Skin epidermis (tissue), 12 donors: Measurements from ENCODE around the gene ACADVL.
A peak's percentile ranks its signal among the peaks of the same experiment; 100 is the strongest.

Experiments
- H3K27ac ChIP-seq, 21 experiments: fragments of 200-600 bp; sonication (generic) in 11 of 21; one replicate each; pipeline ENCODE4 v1.5.0; 2020; ENCODE audit warnings: mild to moderate bottlenecking in 3 of 21, inconsistent platforms in 2 of 21, moderate library complexity in 2 of 21
- H3K4me3 ChIP-seq, 7 experiments: fragments of 200-600 bp; sonication (generic) in 2 of 7; one replicate each; pipeline ENCODE4 v1.5.0; 2020; ENCODE audit warnings: inconsistent platforms in 2 of 7, mild to moderate bottlenecking in 2 of 7, moderate library complexity in 1 of 7

Gene ACADVL

DNA sequence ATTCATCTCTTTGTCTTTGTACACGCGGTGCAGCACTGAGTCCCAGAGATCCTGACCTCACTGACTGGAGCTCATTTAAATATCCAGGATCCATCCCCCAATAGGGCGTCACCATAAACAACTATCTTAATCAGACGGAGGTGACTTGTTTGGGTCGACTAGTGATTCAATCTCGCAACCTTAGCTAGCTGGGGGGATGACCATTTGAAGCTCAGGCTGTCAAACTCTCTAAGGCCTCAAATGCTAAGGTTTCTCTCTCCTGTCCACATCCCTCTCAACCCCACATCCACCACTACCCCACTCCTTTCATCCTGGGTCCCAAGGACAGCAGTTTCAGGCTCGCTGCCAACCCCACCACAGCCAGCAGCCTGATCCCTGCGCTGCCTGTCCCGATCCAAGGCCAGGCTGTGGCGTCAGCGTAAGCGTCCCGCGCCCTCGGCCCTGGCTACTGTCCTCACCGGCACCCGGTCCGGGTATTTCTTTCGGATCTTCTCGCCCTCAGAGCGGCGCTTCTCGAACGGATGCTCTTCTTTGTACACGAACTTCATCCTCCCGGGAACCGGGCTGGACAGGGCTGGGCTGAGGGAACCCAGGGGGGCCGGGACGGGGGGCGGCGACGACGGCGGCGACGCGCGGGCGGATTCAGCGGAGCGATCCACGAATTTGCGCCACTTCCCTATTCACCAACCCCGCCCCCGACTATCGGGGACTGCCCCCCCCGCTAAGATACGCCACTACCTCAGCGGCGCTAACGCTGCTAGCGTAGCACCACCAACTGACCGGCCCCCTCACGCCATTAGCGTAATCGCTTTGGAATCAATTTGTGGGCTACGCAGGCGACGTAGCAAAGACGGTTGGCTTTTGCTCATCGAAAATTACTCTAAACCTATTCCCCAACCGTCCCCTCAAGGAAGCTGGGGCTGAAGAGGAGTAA is 22.3 kb downstream of the ACADVL start, which contains the start of gene GABARAP:
Gene GABARAP, minus strand, starts transcription at position 667 of the 934 bp plus-strand sequence. Its CDS starts 119 bp downstream, at position 548.
- Histone ChIP-seq H3K27ac (peak within 1 kb of the TSS; percentile 87 to 100 (median 98)), H3K4me3 (peak within 1 kb of the TSS; percentile 74 to 96 (median 88))

DNA sequence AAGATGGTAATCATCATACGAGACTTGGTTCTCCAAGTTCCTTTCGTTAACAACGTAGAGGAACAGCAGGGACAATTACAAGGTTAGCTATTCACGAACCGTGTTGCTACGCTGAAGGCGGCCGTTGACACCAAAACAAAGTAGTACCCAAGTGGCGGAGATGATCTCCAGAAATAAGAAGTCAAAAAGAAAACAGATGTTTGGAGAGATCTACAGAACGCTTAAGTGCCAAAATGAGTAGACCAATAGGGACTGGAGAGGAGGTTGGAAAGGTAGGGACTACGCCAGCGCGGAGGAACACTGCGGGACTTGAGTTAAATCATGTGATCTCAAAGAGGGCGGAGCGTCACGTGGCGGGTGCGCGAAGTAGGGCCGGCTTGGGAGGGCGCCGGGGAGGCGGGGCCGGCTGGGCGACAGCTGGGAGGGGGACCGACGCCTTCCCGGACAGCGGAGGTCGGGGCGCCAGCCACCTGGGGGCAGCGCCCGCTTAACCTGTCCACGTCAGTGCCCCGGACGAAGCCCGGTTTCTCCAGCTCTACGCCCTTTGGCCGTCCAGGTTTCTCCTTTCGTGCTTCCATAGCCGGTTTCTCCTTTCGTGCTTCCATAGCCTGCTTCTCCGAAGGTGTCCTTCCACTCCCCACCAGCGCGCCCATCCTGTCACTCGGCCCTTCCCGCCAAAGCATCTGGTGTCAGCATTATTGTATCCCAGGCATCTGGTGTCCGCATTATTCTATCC is 23.1 kb downstream of the ACADVL start:
- Histone ChIP-seq H3K4me3 (peak overlapping the region; percentile 74 to 96 (median 88)), H3K27ac (peak overlapping the region; percentile 87 to 100 (median 98))

DNA sequence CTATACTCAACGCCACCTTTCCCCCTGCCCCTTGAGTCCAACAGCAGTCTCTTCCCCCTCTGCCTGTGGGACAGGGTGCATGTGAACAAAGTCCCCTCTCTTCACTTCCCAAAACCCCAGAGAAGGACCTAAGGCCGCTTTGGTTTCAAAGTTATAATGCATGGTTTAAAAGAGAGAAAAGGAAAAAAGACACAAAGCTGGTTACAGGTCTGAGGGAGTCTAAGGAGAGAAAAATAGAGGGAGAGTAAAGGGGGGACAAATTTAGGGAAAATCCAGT is 23.7 kb downstream of the ACADVL start:
- Histone ChIP-seq H3K4me3 (peak overlapping the region; percentile 74 to 96 (median 88)), H3K27ac (peak overlapping the region in 20 of 21 experiments; percentile 92 to 100 (median 98))

DNA sequence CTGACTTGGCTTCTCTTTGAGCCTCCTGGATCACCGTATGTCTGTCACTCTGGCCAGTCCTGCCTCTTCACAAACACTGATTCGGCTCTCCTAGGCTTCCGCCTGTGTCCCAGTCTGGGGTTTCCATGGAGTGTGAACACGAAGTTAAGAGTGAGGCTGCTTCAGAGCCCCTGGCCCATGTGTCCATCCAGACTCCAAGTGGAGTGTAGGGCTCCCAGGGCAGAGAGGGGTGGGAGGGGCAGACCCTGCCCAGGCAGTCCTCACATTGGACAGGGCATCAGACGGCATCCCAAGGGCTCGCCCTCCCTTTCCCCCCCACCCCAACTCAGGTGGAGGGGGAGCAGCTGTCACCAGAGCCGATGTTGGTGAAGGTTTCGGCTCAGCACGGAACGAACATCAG is 24.1 kb downstream of the ACADVL start:
- peak overlapping the region in 15 of 21 experiments; percentile 92 to 99 (median 98) for H3K27ac ChIP-seq
- H3K4me3 ChIP-seq, result peak overlapping the region in 1 of 7 experiments; percentile 88

DNA sequence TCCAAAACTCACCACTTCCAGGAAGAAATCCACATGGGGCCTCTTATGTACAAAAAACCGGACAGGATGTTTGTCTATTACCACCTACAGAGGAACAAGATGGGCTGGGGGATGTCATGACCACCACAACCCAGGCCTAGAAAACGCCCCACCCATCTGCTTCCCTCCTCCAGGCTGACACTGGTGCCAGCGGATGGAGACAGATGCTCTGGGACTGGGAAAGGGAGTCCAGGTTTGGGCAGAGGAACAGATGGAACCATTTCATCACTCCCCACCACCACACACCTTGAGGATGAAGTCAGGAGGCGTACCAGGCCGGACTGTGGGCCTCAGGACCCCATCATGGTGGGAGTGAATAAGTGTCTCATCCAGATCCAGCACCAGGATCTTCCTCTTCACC is 27.0 kb downstream of the ACADVL start:
- H3K4me3 ChIP-seq, result no peak overlapping the region
- H3K27ac ChIP-seq, result peak overlapping the region in 1 of 21 experiments; percentile 11

DNA sequence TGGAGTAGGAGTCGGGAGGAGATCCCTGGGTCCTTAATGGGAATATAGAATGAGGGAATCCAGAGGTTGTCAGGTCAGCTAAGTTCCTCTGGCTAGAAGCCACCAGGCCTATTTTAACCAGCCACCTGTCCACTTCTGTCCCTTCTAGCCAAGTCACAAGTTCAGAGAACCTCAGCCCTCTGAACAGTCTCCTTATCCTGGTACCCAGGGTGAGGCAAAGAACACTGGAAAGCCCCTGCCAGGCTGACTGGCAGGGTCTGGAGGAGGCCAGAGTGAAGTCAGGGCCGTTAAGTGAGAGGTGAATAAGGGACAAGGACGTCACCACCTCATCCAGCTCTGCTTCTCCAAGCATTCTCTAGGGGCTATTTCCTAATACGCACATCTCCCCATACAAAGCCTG is 29.1 kb downstream of the ACADVL start:
- H3K4me3 ChIP-seq, result no peak overlapping the region
- no peak overlapping the region for H3K27ac ChIP-seq

DNA sequence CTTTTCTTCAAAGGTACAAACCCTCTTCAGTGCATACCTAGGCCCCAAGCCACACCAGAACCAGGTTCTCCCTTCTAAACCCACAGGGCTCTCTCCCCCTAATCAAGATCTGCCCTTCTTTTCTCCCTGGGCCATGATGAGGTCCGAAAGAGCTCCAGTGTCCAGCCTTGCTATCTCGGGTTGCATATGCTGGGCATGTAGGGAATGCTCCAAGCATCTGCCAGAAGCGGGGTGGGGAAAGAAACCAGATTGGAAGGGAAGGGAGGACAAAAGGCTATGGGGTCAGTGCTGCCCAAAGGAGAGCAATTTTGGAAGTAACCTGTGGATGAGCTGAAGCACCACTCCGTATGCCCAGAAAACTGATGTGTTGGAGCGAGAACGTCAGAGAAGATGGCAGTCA is 29.5 kb downstream of the ACADVL start:
- H3K4me3 ChIP-seq, result no peak overlapping the region
- no peak overlapping the region for H3K27ac ChIP-seq

DNA sequence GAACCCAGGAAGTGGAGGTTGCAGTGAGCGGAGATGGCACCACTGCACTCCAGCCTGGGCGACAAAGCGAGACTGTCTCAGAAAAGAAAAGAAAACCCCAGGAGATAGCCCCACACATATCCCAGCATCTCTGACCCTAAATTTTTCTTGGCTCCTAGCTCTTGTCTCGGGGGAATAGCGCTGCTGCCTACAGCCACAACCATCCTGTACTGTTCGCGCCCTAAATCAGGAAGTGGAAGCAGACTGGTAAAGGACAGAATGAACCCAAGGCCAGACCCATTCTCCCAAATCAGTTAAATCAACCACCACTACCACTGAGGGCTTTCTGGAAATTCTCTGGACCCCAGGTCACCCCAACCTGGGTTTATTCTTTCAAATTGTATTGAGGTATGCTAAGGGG is 30.1 kb downstream of the ACADVL start:
- Histone ChIP-seq H3K4me3 (peak overlapping the region in 6 of 7 experiments; percentile 66 to 99 (median 90)), H3K27ac (peak overlapping the region in 12 of 21 experiments; percentile 92 to 99 (median 98))

DNA sequence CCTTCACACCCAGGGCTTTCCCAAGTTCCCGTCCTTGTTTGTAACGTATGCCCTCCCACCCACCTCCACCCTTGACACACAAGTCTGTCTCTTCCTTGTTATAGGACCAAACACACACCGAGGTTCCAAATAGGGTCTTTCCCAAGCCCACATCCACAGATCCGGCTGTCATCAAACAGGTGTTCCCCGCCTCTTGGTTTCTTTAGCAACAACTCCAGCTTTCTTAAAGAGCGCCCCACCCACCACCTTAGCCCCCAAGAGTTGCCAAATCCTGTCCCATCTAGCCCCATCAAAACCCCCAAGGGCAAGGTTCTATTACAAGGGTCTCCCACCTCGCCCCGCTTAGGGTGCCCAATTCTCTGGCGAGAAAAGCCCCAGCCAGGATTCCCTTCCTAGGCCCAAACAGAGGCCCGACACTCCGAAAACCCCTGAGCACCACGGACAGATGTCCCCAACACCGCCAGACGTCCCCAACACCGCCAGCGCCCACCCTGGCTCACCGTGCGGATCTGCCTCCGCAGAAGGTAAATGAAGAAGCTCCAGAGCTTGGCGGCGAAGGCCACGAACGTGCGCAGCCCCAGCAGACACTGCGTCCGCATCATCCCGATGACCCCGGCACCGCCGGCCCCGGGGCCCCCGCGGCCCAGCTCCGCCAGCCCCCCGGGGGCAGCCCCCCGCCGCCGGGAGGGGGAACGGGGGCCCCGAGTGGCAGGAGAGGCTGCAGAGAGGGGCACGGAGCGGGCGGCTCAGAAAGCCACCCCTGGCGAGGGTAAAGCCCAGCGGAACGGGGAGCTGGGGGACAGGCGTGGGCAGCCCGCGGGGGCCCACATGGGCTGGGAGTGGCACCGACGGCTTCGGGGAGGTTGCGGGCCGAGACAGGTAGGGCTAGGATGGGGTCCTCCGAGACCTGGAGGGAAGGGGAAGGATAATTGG is 31.2 kb downstream of the ACADVL start:
- peak overlapping the region; percentile 85 to 100 (median 98) for H3K27ac ChIP-seq
- peak overlapping the region; percentile 66 to 99 (median 89) for H3K4me3 ChIP-seq

DNA sequence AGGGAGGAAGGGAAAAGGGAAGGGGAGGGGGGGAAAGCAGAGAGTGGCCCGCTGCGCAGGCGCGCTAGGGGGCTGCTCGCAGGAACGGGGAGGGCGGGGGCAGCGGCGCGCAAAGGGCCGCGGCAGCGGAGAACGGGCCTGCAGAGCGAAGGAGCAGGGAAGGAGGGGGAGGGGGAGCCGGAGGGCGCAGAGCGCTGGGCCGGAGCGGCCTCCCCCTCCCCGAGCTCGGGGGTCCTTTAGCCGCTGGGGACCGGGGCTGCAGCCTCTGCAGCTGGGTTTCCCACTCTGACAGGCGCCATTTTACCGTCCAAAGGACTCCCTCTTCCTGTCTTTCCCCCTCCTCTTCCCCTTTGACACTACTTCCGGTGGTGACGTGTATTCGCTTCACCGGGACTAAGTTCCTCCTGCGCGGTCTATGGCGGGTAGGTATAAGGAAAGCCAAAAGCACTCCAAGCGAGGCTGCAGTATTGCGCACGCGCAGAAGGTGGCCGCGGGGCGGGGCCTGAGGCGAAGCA is 32.0 kb downstream of the ACADVL start, which contains the start of gene CTDNEP1:
Gene CTDNEP1, minus strand, starts transcription at position 74 of the 515 bp plus-strand sequence. CDS start 438 bp downstream, outside the sequence.
- Histone ChIP-seq H3K27ac (peak within 1 kb of the TSS; percentile 85 to 100 (median 98)), H3K4me3 (peak within 1 kb of the TSS; percentile 66 to 99 (median 89))

DNA sequence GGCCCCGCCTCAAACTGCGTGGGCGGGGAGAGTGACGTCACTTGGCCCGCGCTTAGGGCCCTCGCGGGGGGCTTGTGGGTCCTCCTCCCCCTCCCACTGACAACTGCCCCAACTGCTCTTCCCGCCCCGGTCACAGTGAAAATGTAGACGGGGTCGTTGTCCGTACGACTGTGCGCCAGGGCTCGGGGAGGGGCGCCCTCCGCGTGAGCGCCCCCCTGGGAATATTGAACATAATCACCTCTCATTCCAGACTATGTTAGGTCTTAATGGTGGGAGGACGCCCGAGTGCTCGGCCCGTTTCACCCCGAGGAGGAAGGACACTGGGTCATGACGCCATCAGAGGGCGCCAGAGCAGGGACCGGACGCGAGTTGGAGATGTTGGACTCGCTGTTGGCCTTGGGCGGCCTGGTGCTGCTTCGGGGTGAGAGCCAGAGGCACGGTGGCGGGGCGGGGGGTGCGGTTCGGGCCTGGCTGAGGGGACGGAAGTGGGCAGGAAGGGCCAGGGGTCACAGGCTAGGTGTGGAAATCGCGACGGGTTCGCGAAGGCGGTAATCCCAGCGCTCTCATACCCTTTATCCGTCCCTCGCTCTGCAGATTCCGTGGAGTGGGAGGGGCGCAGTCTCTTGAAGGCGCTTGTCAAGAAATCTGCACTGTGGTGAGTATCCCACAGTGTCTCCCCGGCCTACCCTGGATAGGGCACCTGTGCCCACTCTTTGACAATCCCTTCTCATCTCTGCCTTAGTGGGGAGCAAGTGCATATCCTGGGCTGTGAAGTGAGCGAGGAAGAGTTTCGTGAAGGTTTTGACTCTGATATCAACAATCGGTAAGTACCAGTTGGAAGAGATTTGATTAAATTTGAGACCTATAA is 32.7 kb downstream of the ACADVL start, which contains the start of gene ELP5:
Gene ELP5, plus strand, starts transcription at position 40 of the 868 bp plus-strand sequence. Its CDS starts 336 bp downstream, at position 376.
- peak within 1 kb of the TSS; percentile 66 to 99 (median 89) for H3K4me3 ChIP-seq
- H3K27ac ChIP-seq, result peak within 1 kb of the TSS; percentile 85 to 100 (median 98)

DNA sequence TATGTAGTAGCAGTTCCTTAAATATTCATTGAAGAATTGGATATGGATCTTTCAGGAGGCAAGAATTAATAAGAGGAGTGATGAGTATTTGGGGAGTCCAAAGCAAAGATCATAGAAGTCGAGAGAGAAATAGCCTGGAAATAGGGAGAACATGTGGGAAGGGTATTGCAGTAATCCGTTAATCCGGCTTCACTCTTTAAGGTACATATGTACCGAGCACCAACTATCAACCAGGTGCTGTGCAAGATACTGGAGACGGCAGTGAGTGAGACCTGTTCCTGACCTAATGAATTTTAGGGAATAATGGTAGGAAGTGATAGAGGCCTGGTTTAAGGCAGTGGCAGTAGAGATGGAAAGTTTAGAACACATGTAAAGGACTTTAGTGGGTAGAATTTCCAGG is 33.3 kb downstream of the ACADVL start:
- Histone ChIP-seq H3K4me3 (peak overlapping the region; percentile 66 to 99 (median 89)), H3K27ac (peak overlapping the region in 17 of 21 experiments; percentile 92 to 100 (median 98))

DNA sequence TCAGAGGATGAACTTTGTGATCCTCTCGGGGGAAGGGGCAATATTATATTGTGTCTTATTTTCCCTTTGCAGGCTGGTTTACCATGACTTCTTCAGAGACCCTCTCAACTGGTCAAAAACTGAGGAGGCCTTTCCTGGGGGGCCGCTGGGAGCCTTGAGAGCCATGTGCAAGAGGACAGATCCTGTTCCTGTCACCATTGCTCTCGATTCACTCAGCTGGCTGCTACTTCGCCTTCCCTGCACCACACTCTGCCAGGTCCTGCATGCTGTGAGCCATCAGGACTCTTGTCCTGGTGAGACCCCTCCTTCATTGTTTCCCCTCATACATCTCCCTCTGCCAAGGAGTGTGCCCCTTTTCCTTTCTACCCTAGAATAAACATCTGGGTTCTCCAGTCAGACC is 34.8 kb downstream of the ACADVL start:
- no peak overlapping the region for H3K4me3 ChIP-seq
- H3K27ac ChIP-seq, result no peak overlapping the region

DNA sequence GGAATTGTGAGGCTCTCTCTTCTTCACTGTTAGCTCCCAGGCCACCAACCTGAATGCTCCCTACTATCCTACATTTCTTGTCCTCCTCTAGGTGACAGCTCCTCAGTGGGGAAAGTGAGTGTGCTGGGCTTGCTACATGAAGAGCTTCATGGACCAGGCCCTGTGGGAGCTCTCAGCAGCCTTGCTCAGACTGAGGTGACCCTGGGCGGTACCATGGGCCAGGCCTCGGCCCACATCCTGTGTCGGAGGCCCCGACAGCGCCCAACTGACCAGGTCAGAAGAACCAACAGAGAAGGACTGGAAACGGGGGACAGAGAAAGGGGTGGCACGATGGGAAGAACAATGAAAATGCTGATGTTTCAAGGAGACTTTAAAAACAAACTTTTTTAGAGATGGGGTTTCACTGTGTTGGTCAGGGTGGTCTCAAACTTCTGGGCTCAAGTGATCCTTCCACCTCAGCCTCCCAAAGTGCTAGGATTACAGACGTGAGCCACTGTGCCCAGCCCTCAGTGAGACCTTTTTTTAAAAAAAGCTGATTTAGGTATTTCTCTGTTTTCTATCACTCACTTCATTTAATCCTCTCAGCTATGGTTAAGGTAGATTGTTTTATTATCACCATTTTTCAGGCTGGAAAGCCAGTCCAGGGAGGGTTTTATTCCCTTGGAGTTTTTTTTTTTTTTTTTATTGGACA is 37.2 kb downstream of the ACADVL start:
- no peak overlapping the region for H3K4me3 ChIP-seq
- H3K27ac ChIP-seq, result no peak overlapping the region

DNA sequence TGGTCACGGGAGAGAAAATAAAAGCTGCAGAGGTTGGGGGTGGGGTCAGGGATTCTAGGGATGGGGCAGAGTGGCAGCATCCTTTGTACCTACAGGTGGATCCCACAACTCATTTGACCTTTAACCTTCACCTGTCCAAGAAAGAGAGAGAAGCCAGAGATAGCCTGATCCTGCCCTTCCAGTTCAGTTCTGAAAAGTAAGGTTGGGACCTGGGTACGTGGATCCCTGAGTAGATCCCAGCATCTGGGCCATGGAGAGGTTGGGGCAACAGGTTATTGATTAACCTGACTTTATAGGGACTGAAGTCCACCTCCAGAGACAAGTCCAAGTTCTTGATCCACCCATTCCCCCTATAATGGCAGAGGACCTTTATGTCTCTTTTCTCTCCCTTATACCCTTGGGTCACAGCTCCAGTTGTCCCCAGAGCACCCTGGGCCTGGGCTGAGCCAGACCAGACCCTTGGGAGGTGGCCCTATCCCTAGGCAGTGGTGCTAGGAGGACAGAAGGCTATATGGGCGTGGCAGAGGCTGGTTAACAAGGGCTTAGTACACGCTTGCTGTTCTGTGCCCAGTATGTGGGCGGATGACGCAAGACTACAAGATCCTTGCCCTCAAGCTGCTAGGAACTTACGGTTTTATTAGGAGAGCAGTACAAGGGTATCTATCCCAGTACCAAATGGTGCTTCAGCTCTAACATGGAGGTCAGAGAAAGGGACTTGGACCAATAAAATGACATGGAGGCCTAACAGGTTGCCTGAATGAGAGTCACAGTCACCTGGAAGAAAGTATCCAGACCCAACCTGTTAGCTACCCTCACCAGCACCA is 39.2 kb downstream of the ACADVL start:
- H3K4me3 ChIP-seq, result no peak overlapping the region
- H3K27ac ChIP-seq, result no peak overlapping the region

DNA sequence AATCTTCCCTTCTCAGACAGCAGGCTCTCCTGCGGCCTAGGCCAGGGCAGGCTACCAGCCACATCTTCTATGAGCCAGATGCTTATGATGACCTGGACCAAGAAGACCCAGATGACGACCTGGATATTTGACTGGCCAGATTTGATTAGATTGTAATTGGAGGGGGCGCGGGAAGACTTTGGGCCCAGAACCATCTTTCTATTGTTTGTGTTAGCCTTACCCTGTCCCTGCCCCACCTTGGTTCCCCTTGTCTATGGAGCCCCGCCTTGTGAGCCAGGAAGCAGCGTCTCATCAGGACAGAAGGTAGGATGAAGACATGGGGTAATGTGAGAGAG is 39.8 kb downstream of the ACADVL start:
- Histone ChIP-seq H3K4me3 (no peak overlapping the region), H3K27ac (no peak overlapping the region)

DNA sequence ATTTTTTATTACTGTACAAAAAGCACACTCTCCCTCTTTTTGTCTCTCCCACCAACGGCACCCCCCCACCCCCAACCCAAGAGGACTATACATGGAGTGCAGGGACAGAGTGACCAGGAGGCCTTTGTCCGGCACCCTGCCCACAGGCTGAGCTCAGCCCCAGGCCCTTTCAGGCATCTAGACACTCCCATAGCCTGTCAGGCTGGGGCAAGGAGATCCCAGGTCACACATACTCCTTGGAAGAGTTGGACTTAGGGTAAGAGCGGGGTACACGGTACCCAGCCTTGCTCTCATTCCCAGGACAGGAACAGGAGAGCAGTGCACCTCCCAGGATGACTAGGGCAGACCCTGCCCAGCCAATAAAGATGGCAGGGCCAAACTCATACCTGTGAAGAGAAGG is 40.4 kb downstream of the ACADVL start:
- Histone ChIP-seq H3K27ac (peak overlapping the region in 2 of 21 experiments; percentile 67 to 79), H3K4me3 (no peak overlapping the region)
